Activated T-helper 17 cell treated with anti-CD3 and anti-CD28 coated beads, Interleukin-2, amount 50 U/mL, for 72 hours (primary cell): ENCODE results near the gene MYO7A. TPM values are rescaled to one million over a fixed set of nuclear protein-coding genes. Genes with fewer than 3 reads are reported as not detected.

Experiments
- ATAC-seq: fragments of 150-1000 bp; cut with Tn5 transposase; replicated peaks from 2 replicates; pipeline ENCODE4 v1.10.0; 2021; ENCODE audit warnings: mild to moderate bottlenecking, moderate library complexity
- H3K27ac Mint-ChIP-seq: one replicate; pipeline ENCODE4 v1.8.0; 2022; ENCODE audit warnings: mixed read lengths
- H3K27me3 Mint-ChIP-seq: one replicate; pipeline ENCODE4 v1.8.0; 2022; ENCODE audit warnings: mixed read lengths
- H3K36me3 Mint-ChIP-seq: one replicate; pipeline ENCODE4 v1.8.0; 2022; ENCODE audit warnings: low read depth, mild to moderate bottlenecking, mixed read lengths
- H3K4me1 Mint-ChIP-seq: one replicate; pipeline ENCODE4 v1.8.0; 2022; ENCODE audit warnings: mixed read lengths
- H3K4me3 Mint-ChIP-seq: one replicate; pipeline ENCODE4 v1.8.0; 2022; ENCODE audit warnings: mild to moderate bottlenecking, mixed read lengths
- H3K9me3 Mint-ChIP-seq: one replicate; pipeline ENCODE4 v1.8.0; 2022; ENCODE audit warnings: mixed read lengths
- total RNA-seq, 2 donors: library from RNA; stranded (reverse); gene quantifications; one replicate each; pipeline ENCODE4 v1.2.3, GENCODE V29; 2022

MYO7A gene
- total RNA-seq = 1 to 10 TPM in 1 of 2 donors, under 1 TPM in 1; 0.95 to 4.0 TPM

DNA sequence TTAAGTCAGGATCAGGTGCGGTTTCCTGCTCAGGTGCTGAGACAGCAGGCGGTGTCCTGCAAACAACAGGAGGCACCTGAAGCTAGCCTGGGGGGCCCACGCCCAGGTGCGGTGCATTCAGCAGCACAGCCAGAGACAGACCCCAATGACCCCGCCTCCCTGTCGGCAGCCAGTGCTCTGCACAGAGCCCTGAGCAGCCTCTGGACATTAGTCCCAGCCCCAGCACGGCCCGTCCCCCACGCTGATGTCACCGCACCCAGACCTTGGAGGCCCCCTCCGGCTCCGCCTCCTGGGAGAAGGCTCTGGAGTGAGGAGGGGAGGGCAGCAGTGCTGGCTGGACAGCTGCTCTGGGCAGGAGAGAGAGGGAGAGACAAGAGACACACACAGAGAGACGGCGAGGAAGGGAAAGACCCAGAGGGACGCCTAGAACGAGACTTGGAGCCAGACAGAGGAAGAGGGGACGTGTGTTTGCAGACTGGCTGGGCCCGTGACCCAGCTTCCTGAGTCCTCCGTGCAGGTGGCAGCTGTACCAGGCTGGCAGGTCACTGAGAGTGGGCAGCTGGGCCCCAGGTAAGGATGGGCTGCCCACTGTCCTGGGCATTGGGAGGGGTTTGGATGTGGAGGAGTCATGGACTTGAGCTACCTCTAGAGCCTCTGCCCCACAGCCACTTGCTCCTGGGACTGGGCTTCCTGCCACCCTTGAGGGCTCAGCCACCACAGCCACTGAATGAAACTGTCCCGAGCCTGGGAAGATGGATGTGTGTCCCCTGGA, at the start of gene MYO7A:
Gene MYO7A (plus strand): TSS at position 327 of the 772 bp plus-strand sequence. CDS start 2,389 bp downstream, outside the sequence.
- Mint-ChIP-seq H3K9me3 (no peaks in the 10 kb centered on the region), H3K4me3 (peak within 1 kb of the TSS; percentile 52), H3K36me3 (no peaks in the 10 kb centered on the region), H3K27ac (peak within 1 kb of the TSS; percentile 25), H3K4me1 (peaks cover 9% of the 10 kb centered on the region), H3K27me3 (no peaks in the 10 kb centered on the region)
- no peak for ATAC-seq

GRCh38 chr11:77079666-77080065, 48.4 kb upstream of the MYO7A start:
- Mint-ChIP-seq H3K4me3 (no peak overlapping the region), H3K36me3 (no peaks in the 10 kb centered on the region), H3K27ac (no peak overlapping the region), H3K4me1 (no peaks in the 10 kb centered on the region), H3K27me3 (no peaks in the 10 kb centered on the region), H3K9me3 (no peaks in the 10 kb centered on the region)
- ATAC-seq = no peak

GRCh38 chr11:77080643-77081210, 47.3 kb upstream of the MYO7A start:
- no peak overlapping the region for H3K4me3 Mint-ChIP-seq
- H3K36me3 Mint-ChIP-seq = no peaks in the 10 kb centered on the region
- H3K9me3 Mint-ChIP-seq = no peaks in the 10 kb centered on the region
- no peaks in the 10 kb centered on the region for H3K4me1 Mint-ChIP-seq
- no peak overlapping the region for H3K27ac Mint-ChIP-seq
- ATAC-seq = no peak
- no peaks in the 10 kb centered on the region for H3K27me3 Mint-ChIP-seq

DNA sequence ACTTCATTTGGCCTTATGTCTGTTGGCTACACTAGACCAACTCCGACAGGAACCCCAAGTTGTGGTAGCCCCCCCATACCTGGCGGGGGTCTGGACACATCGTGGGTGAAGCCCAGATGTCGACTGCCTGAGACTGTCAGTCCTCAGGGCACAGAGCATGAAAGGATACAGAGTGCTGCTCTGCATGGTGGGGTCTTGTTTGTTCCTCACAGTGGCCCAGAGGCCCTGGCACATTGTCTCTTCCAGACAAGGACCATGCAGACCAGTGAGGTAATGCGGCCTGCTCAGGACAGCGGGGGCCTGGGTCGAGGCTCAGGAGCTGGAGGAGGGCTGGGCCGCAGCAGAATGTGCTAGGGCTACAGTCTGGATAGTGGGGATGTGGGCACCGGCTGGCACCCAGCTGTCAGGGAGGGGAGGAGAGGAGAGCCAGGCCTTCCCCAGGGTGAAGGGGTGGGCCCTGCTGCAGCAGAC, 46.6 kb upstream of the MYO7A start:
- H3K27ac Mint-ChIP-seq = peak overlapping the region; percentile 91
- ATAC-seq = no peak
- H3K27me3 Mint-ChIP-seq = no peaks in the 10 kb centered on the region
- H3K4me3 Mint-ChIP-seq = no peak overlapping the region
- no peaks in the 10 kb centered on the region for H3K9me3 Mint-ChIP-seq
- no peaks in the 10 kb centered on the region for H3K36me3 Mint-ChIP-seq
- no peaks in the 10 kb centered on the region for H3K4me1 Mint-ChIP-seq

- Mint-ChIP-seq H3K36me3 (no peaks in the 10 kb centered on the region), H3K27ac (peak overlapping the region; percentile 91), H3K4me1 (no peaks in the 10 kb centered on the region), H3K9me3 (no peaks in the 10 kb centered on the region), H3K4me3 (peak overlapping the region; percentile 66), H3K27me3 (no peaks in the 10 kb centered on the region)
- ATAC-seq = peak; percentile 23
These were observed 45.8 kb upstream of the MYO7A start for GRCh38 chr11:77081976-77082836.

GRCh38 chr11:77082838-77083565, 45.0 kb upstream of the MYO7A start:
- peak overlapping the region; percentile 66 for H3K4me3 Mint-ChIP-seq
- H3K27me3 Mint-ChIP-seq = no peaks in the 10 kb centered on the region
- peak; percentile 88 for ATAC-seq
- no peaks in the 10 kb centered on the region for H3K4me1 Mint-ChIP-seq
- no peaks in the 10 kb centered on the region for H3K36me3 Mint-ChIP-seq
- no peaks in the 10 kb centered on the region for H3K9me3 Mint-ChIP-seq
- H3K27ac Mint-ChIP-seq = peak overlapping the region; percentile 91

DNA sequence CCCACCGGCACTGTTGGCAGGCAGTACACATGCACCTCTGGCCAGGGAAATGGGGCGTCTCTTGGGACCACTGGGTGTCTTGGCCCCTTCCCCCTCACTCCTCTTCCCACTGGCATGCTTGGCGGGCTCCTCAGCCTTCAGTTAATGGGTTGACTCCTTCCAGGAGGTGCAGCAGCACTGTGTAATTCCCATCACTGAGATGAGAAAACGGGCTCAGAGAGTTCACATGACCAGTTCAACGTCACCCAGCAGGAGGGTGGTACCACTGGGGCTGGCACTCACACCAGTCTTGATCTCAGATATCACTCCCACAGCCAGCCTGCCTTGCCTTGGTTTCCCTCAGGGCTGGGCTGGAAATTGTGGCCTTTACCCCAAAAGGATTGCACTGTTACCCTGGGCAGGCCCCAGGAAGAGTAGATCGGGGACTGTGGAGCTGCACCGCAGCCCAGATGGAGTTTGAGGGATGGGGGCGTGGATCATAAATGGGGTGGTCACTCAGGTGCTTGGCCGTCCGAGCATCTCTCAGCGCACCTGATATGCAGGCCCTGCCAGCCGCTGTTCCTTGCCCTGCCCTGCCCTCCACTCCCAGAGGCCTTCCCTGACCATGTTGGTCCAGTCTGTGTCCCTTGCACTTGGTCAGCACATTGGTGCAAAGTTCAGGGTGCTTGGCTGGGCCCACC, 44.3 kb upstream of the MYO7A start:
- Mint-ChIP-seq H3K36me3 (no peaks in the 10 kb centered on the region), H3K4me3 (peak overlapping the region; percentile 66), H3K4me1 (no peaks in the 10 kb centered on the region), H3K27ac (peak overlapping the region; percentile 91), H3K27me3 (no peaks in the 10 kb centered on the region), H3K9me3 (no peaks in the 10 kb centered on the region)
- no peak for ATAC-seq

DNA sequence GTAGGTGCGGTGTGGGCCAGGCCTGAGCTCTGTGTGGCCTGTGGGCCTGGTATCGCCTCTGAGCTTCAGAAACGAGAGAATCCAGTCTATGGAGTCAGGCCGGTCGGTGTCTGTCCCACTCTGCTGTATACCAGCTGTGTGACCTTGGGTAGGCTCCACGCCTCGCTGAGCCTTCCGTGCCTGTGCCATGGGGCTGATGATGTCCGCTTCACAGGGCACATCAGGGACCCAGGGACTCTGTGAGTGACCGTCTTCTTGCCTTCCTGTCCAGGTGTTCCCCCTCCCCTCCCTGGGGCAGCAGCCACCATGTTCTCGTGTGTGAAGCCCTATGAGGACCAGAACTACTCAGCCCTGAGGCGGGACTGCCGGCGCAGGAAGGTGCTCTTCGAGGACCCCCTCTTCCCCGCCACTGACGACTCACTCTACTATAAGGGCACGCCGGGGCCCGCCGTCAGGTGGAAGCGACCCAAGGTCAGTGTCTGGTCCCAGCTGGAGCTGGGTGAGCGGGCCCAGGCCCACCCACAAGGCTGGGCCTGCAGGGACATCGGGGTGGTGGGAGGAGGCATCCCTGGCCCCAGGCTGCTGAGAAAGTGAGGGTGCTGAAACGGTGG, 43.4 kb upstream of the MYO7A start:
- ATAC-seq = no peak
- Mint-ChIP-seq H3K4me3 (no peak overlapping the region), H3K4me1 (no peaks in the 10 kb centered on the region), H3K36me3 (no peaks in the 10 kb centered on the region), H3K9me3 (no peaks in the 10 kb centered on the region), H3K27me3 (no peaks in the 10 kb centered on the region), H3K27ac (no peak overlapping the region)

GRCh38 chr11:77085652-77086051, 42.4 kb upstream of the MYO7A start:
- Mint-ChIP-seq H3K9me3 (no peaks in the 10 kb centered on the region), H3K36me3 (no peaks in the 10 kb centered on the region), H3K4me1 (no peaks in the 10 kb centered on the region), H3K4me3 (no peak overlapping the region), H3K27ac (no peak overlapping the region), H3K27me3 (no peaks in the 10 kb centered on the region)
- ATAC-seq = no peak

DNA sequence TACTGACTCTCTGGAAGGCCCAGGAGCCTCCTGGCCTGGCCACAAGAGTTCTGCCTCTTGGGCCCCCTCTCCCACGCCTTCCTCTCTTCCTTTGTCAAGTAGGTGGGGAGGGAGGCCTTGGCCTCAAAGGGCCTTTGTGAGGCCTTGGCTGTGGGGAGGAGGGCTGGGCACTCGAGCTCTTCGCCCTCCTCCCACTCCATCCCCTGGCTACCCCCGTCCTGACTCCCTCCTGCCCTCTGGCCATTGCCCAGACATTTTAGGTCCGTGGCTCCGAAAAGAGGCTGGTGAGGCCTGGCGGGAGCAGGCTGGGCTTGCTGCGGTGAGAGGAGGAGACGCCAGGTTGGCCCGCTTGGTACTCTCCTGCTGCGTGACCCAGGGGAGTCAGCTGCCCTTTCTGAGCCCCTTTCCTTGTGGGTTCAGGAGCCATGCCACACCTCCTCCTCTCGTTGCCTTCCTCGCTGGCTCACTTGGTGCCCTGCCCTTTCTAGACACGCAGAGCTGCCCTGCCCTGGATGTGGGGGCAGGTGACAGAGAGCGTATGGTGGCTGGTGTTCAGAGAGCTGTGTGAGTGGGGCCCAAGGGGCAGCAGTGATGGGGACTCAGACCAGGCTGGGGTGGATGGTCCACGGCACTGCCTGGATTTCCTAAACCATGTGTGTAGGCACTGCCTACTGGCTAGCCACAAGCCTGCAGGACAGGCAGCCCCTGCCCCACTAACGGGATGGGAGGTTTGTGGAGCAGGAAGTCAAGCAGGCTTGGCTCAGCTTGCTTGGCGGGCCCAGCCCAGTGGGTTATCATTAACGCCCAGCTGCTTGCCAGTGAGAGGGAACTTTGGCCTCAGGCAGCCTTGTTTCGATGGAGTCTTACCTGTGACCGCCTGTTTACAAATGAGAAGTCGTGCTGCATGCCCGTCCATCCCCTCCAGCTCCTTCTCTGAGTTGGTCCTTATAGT, 41.2 kb upstream of the MYO7A start:
- H3K27me3 Mint-ChIP-seq = no peaks in the 10 kb centered on the region
- no peak overlapping the region for H3K27ac Mint-ChIP-seq
- ATAC-seq = no peak
- H3K36me3 Mint-ChIP-seq = no peaks in the 10 kb centered on the region
- H3K4me1 Mint-ChIP-seq = peaks cover 4% of the 10 kb centered on the region
- H3K9me3 Mint-ChIP-seq = no peaks in the 10 kb centered on the region
- H3K4me3 Mint-ChIP-seq = no peak overlapping the region

DNA sequence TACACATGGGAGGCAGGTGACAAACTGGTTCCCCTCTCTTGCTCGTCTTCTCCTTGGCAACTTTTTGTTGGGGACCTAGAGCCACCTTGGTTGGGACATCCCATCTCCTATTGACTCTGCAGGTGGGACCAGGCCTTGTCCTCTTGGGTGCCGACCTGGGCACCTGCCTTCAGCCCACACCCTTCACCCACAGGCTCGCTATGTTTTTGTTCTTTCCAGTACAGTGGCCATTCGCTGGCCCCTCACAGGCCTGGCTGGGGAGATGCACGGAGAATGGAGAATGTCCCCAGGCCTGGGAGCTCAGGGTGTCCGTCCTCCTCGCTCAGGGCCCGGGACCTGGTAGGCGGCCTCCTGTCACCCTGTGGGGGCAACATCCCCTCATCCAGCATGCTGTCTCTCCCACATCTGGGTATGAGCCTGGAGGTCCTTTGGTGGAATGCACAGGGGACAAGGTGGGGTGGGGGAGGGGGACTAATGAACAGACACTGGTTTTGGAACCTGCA, 40.3 kb upstream of the MYO7A start:
- no peaks in the 10 kb centered on the region for H3K36me3 Mint-ChIP-seq

DNA sequence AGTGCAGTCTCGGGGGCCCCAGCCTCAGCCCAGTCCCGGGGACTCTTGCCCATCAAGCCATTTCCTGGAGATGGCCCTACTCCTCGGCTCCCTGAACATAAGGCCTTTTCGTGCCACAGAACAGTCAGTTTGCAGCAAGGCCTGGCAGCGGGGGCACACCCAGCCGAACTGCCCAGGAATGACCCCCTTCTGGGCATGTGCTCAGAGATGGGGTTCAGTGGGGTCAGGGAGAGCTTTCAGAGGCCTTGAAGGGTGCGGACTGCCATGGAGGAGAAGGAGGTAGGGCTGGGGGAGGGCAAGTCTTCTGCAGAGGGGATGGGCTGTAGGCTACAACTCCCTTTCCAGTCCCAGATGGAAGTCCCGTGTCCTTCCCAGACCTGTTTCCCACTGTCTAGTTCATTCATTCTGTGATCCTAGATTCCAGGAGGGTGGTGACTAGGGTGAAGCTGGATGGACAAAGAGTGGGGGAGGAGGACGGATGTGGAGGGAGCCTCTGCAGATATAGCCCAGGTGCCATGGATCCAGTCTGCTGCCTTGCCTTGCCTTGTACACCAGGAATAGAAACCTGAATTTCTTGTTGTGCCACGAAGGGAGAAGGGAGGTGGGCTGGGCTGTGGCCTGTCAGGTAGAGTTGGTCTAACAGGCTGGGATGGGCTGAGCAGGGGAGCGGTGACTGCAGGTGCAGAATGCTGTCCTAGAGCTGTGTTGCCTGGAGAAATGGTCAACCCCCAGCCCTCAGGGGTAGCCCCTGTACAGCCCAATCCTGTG, 39.6 kb upstream of the MYO7A start:
- ATAC-seq = no peak
- Mint-ChIP-seq H3K27ac (no peak overlapping the region), H3K9me3 (no peaks in the 10 kb centered on the region), H3K4me3 (no peak overlapping the region), H3K4me1 (peaks cover 4% of the 10 kb centered on the region), H3K27me3 (no peaks in the 10 kb centered on the region), H3K36me3 (no peaks in the 10 kb centered on the region)

More for the DNA sequence above, 40.3 kb upstream of the MYO7A start:
- no peaks in the 10 kb centered on the region for H3K9me3 Mint-ChIP-seq
- peaks cover 4% of the 10 kb centered on the region for H3K4me1 Mint-ChIP-seq
- no peak for ATAC-seq
- no peak overlapping the region for H3K4me3 Mint-ChIP-seq
- H3K27me3 Mint-ChIP-seq = no peaks in the 10 kb centered on the region
- H3K27ac Mint-ChIP-seq = no peak overlapping the region
